LHCN-M2 (cell line): ENCODE results near the gene SHISA9. TPM values are rescaled to one million over a fixed set of nuclear protein-coding genes. Genes with fewer than 3 reads are reported as not detected.

Experiments used
- DNase-seq: peaks from one replicate; pipeline ENCODE4 v3.0.0-alpha.2; 2012; ENCODE audit warnings: low read depth
- total RNA-seq: library from RNA; depleted of rRNA; stranded (reverse); fragments of >200 nt; gene quantifications from 2 replicates; pipeline ENCODE4 v1.2.3, GENCODE V29; 2014; rRNA removed

The SHISA9 gene
- total RNA-seq, 1 experiment from 2014 or later = 14.6 TPM

DNA sequence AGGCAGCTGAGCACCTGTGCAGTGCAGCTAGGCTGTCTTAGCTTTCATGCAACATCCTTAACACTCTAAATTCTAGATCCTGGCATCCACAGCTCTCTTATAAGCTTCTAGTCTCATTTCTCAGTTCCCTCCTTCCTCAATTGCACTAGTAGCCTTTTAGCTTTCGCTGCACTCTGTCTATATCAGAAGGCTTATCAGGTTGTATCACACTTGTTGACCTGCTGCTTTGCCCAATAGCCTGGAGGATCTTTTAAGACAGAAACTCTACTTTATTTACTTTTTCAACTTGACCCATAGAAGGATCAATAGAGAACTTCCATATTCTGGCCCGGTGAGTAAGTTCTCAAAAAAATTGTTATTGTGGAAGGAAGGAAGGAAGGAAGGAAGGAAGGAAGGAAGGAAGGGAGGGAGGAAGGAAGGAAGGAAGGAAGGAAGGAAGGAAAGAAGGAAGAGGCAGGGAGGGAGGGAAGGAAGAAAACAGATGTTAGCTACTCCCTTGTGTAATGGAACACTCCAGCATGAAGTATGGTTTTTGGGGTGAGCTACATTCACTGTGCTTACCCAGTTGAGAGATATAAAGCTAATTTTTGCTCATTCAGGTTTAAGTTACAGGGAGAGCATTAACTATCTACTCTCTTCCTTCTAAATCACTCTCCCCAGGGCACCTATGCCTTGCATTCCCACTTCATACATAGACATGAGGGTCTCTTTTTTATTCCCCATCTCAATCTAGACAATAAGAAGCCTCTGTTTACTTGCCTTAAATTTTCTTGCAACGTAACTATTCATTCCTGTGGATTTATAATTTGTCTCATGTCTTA, 361.1 kb downstream of the SHISA9 start:
- DNase-seq = no peak

- no peak for DNase-seq
Measured at GRCh38 chr16:13264749-13265552, 363.6 kb downstream of the SHISA9 start.

DNA sequence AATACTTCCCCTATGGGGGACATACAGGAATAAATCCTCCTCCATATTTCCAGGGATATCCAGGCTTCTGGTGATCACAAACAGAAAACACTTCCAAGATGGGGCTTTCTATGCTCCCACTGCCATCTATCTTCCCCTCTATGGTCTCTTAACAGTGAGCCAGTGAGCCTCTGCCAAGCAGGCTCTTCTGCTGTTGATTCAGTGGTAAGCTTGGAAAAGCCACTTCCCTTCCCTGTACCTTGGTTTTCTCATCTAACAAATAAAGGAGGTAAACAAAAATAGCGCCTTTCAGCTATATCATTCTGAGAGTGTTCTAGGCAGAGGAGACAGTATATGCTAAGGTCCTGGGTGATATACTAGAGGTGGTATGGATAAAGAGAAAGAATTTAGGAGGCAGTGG, 368.0 kb downstream of the SHISA9 start:
- DNase-seq = no peak

DNA sequence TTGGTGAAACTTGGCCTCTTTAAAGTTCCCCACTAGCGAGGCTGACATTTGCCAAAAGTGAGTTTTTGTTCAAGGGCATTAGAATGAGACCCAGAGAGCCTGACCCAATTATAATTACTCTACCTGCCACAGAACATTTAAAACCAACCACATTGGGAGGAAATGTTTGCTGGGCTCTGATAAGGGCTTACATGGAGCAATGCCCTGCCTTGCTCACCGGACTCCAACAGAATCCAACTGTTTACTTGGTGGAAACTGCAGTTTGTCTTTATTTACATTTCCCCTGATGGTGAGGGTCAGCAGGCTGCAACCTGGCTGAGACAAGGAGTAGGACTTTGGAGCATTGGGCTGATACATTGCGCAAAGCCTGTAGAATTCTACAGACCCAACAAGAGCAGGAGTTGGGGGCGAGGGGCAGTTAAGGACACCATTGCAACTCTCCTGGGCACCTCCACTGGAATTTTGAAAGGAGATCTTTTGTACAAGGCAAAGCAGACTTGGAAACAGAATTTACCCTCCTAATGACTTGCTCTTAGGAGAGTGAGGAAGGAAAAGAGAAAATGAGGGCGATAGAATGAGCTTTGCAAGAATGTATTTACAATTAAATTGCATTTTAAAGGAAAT, 368.6 kb downstream of the SHISA9 start:
- DNase-seq = no peak

- DNase-seq = no peak
Measured at GRCh38 chr16:13270602-13271001, 369.2 kb downstream of the SHISA9 start.

GRCh38 chr16:13289515-13289914, 388.1 kb downstream of the SHISA9 start:
- DNase-seq = peak; percentile 33

Other genes starting within 250 kb of the SHISA9 start
- gene CPPED1, start 97.7 kb upstream of the SHISA9 start, total RNA-seq = 20.7 and 27.5 TPM in 2 replicates